Measurements from ENCODE around the gene COX5A. TPM values are rescaled to one million over a fixed set of nuclear protein-coding genes. Genes with fewer than 3 reads are reported as not detected.

The COX5A gene
- total and polyA plus RNA-seq, 2 of the 13 experiments (the other 11 are each of a cell fraction or from before 2014, with no cell fraction given), result 158 to 218 TPM

DNA sequence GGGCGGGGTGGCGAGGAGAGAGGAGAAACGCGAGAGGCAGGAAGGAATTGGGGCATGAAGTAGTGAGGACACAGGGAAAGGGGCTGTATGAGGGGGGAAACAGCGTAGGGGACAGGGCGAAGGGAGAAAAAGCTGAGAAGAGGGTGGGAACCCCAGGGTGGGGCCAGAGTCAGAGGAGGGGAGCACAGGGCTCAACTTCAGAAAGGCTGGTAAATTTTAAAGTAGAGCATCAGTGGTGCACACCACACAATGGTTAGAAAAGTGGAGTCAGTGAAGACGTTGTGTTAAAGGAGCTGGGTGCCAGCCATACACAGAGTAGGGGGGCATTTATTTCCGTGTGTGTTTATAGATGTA, 21.7 kb upstream of the COX5A start:
- Histone ChIP-seq H3K27me3 (ENCODE audit: control insufficient read depth in 1 of 2, insufficient read depth in 2 of 2, low read length in 2 of 2) (peaks cover 5 to 67% of the 10 kb centered on the region in 2 experiments; a peak in 4 of 5 replicates), H3K4me3 (replicated peaks in 1 of 3; ENCODE audit: insufficient read depth in 1 of 3, low read depth in 2 of 3, low read length in 3 of 3) (peak overlapping the region; percentile 56 to 78 (median 63); a peak in 3 of 6 replicates), H3K79me2 (ENCODE audit: insufficient read depth, low read length) (no peaks in the 10 kb centered on the region), H3K4me2 (ENCODE audit: low read depth, low read length) (peak overlapping the region; percentile 97; the same call in 1 of the 2 replicates), H3K27ac (ENCODE audit: extremely low read length, insufficient read depth, low read length) (no peak overlapping the region), H2AFZ (ENCODE audit: low read length) (no peak overlapping the region), H4K20me1 (ENCODE audit: insufficient read depth, low read length) (no peaks in the 10 kb centered on the region), H3K9me3 (ENCODE audit: low read length) (no peaks in the 10 kb centered on the region), H3K9ac (ENCODE audit: insufficient read depth, low read depth, low read length) (no peak overlapping the region), H3K36me3 (replicated peaks in 1 of 2; ENCODE audit: control insufficient read depth in 1 of 2, insufficient read depth in 2 of 2, low read length in 2 of 2) (no peaks in the 10 kb centered on the region), H3K4me1 (ENCODE audit: insufficient read depth, low read length) (peaks cover 21% of the 10 kb centered on the region)
- TF ChIP-seq PAF1 (CRISPR knock-in tag; IDR thresholded peaks at IDR 0.05), result no peak
- TF ChIP-seq MBNL3 (CRISPR knock-in tag; conservative IDR thresholded peaks at IDR 0.05), result no peak
- TF ChIP-seq ZNF260 (CRISPR knock-in tag; IDR thresholded peaks at IDR 0.05; ENCODE audit: borderline replicate concordance, low read depth), result no peak
- no peak for TF ChIP-seq ZNF350 (CRISPR knock-in tag; IDR thresholded peaks at IDR 0.05; ENCODE audit: borderline replicate concordance, low read depth)
- no peak for TF ChIP-seq ZNF75D (CRISPR knock-in tag; IDR thresholded peaks at IDR 0.05; ENCODE audit: borderline replicate concordance)
- TF ChIP-seq ZNF607 (CRISPR knock-in tag; IDR thresholded peaks at IDR 0.05; ENCODE audit: borderline replicate concordance), result no peak
- TF ChIP-seq ZSCAN21 (CRISPR knock-in tag; IDR thresholded peaks at IDR 0.05; ENCODE audit: borderline replicate concordance), result no peak
- no peak for TF ChIP-seq SIN3B (IDR thresholded peaks at IDR 0.05; ENCODE audit: low read length)
- TF ChIP-seq PAX8 (CRISPR knock-in tag; IDR thresholded peaks at IDR 0.05; ENCODE audit: borderline replicate concordance), result no peak
- WGBS (ENCODE audit: low lambda C conversion rate), result 32% methylated on average over 8 of the region's 8 CpGs
- ChIA-PET POLR2A (interaction anchor here (1.2 kb wide), 1 partner anchor 9 kb away, joined by 3 read pairs; no protein-coding TSS in a partner anchor), CTCF (ENCODE audit: low intra/inter-chr PET ratio, low total read pairs) (no interaction called here)
- FAIRE-seq (no peak), ATAC-seq (no peak), DNase-seq (ENCODE audit: low spot score) (no peak)
- no TSS peak for BruUV-seq (replicated peaks)
- in situ Hi-C loops (cut with HindIII; ENCODE audit: extremely low pct_ligation_motif_present, low pct_unique_long_range_greater_than_20kb) (loop anchor here (10.0 kb wide), 2 partner anchors 185 to 325 kb away; no protein-coding TSS in a partner anchor), intact Hi-C loops (cut with micrococcal nuclease; ENCODE audit: unreplicated experiment) (no loop called here)

Data from HepG2 (cell line).